IMR-90 (cell line): ENCODE measurements around the gene IQSEC1. TPM values are rescaled to one million over a fixed set of nuclear protein-coding genes. Genes with fewer than 3 reads are reported as not detected.

Experiments used
- ATAC-seq: fragments of 200-7000 bp; cut with Tn5 transposase; 2 replicates; pipeline ENCODE4 v1.9.1; 2020; ENCODE audit warnings: low read depth, mild to moderate bottlenecking, moderate library complexity
- BruUV-seq: library from RNA; stranded (reverse); fragments of 400-500 nt; replicated peaks from 2 replicates; lab custom pipeline; 2021; lab: Mats Ljungman, UMichigan
- CTCF ChIA-PET: fragments of 300-600 bp; formaldehyde crosslinking; extraction: SDS; loops from one replicate; lab custom pipeline; 2021; ENCODE audit warnings: antibody characterized with exemption; lab: Yijun Ruan, JAX
- POLR2A ChIA-PET: fragments of 300-600 bp; sonication (Branson Sonifier 250); formaldehyde crosslinking; loops from one replicate; lab custom pipeline; 2022; ENCODE audit warnings: antibody characterized with exemption; ENCODE audit not compliant: unreplicated experiment; lab: Charles Lee
- DNase-seq: peaks from one replicate; pipeline ENCODE4 v3.0.0; 2013
- H2AFZ ChIP-seq: replicated peaks from 2 replicates; pipeline ENCODE3; 2013; ENCODE audit warnings: low read length, mild to moderate bottlenecking; ENCODE audit not compliant: poor library complexity
- H2AK5ac ChIP-seq: 2 replicates; pipeline ENCODE4 v1.6.1; 2013; ENCODE audit warnings: low read depth, low read length, inconsistent platforms
- H2AK9ac ChIP-seq: replicated peaks from 2 replicates; pipeline ENCODE3; 2013; ENCODE audit warnings: mild to moderate bottlenecking, low read depth, low read length, moderate library complexity; ENCODE audit not compliant: poor library complexity
- H2BK120ac ChIP-seq: 2 replicates; pipeline ENCODE4 v1.6.1; 2013; ENCODE audit warnings: low read depth, low read length, inconsistent platforms
- H2BK15ac ChIP-seq: 3 replicates; pipeline ENCODE4 v1.6.1; 2013; ENCODE audit warnings: low read depth, low read length, inconsistent platforms
- H2BK20ac ChIP-seq: 2 replicates; pipeline ENCODE4 v1.6.1; 2013; ENCODE audit warnings: low read depth, mild to moderate bottlenecking, inconsistent platforms, low read length, moderate library complexity
- H2BK5ac ChIP-seq: 2 replicates; pipeline ENCODE4 v1.6.1; 2013; ENCODE audit warnings: mild to moderate bottlenecking, low read depth, low read length, inconsistent platforms; ENCODE audit not compliant: poor library complexity, severe bottlenecking
- H3K14ac ChIP-seq: replicated peaks from 2 replicates; pipeline ENCODE4 v1.6.1; 2013; ENCODE audit warnings: low read depth, low read length, inconsistent platforms
- H3K18ac ChIP-seq: 2 replicates; pipeline ENCODE4 v1.6.1; 2013; ENCODE audit warnings: low read depth, low read length, control low read depth
- H3K23ac ChIP-seq: 2 replicates; pipeline ENCODE4 v1.6.1; 2013; ENCODE audit warnings: low read depth, low read length, inconsistent platforms
- H3K27ac ChIP-seq: 2 replicates; pipeline ENCODE4 v1.5.1; 2013; ENCODE audit warnings: mild to moderate bottlenecking, control low read depth, low read length; ENCODE audit not compliant: insufficient read depth
- H3K27me3 ChIP-seq: 2 replicates; pipeline ENCODE4 v1.6.1; 2013; ENCODE audit warnings: low read length; ENCODE audit not compliant: control insufficient read depth, insufficient read depth
- H3K36me3 ChIP-seq: 2 replicates; pipeline ENCODE4 v1.6.1; 2013; ENCODE audit warnings: low read length, mixed read lengths; ENCODE audit not compliant: control insufficient read depth, insufficient read depth
- H3K4ac ChIP-seq: 2 replicates; pipeline ENCODE4 v1.6.1; 2013; ENCODE audit warnings: low read depth, low read length, inconsistent platforms
- H3K4me1 ChIP-seq: 2 replicates; pipeline ENCODE4 v1.6.1; 2013; ENCODE audit warnings: low read length, mixed read lengths; ENCODE audit not compliant: control insufficient read depth, insufficient read depth
- H3K4me2 ChIP-seq: 2 replicates; pipeline ENCODE4 v1.6.1; 2013; ENCODE audit warnings: low read depth, mild to moderate bottlenecking, control low read depth, low read length, moderate library complexity
- H3K4me3 ChIP-seq: 2 replicates; pipeline ENCODE4 v1.5.1; 2013; ENCODE audit warnings: low read depth, mild to moderate bottlenecking, control low read depth, low read length, moderate library complexity; ENCODE audit not compliant: insufficient read depth
- H3K56ac ChIP-seq: 2 replicates; pipeline ENCODE4 v1.6.1; 2013; ENCODE audit warnings: low read length, inconsistent platforms; ENCODE audit not compliant: insufficient read depth; ENCODE audit errors: extremely low read depth
- H3K79me1 ChIP-seq, 2 experiments: 2 replicates each; pipeline ENCODE4 v1.6.1; 2013; ENCODE audit warnings: low read length in 2 of 2, inconsistent platforms in 1 of 2, low read depth in 1 of 2
- H3K9ac ChIP-seq: 2 replicates; pipeline ENCODE4 v1.6.1; 2013; ENCODE audit warnings: low read depth, low read length, control low read depth
- H3K9me1 ChIP-seq: 2 replicates; pipeline ENCODE4 v1.6.1; 2013; ENCODE audit warnings: low read length, inconsistent platforms; ENCODE audit not compliant: insufficient read depth
- H3K9me3 ChIP-seq: 2 replicates; pipeline ENCODE4 v1.6.1; 2013; ENCODE audit warnings: low read length; ENCODE audit not compliant: control insufficient read depth, insufficient read depth
- H4K20me1 ChIP-seq: 2 replicates; pipeline ENCODE4 v1.6.1; 2013; ENCODE audit warnings: low read length, inconsistent platforms; ENCODE audit not compliant: insufficient read depth
- H4K5ac ChIP-seq: 2 replicates; pipeline ENCODE4 v1.6.1; 2013; ENCODE audit warnings: mild to moderate bottlenecking, low read depth, low read length, control low read depth
- H4K8ac ChIP-seq, 2 experiments: 2 replicates each; pipeline ENCODE4 v1.6.1; 2013; ENCODE audit warnings: low read depth in 2 of 2, low read length in 2 of 2, control low read depth in 1 of 2, inconsistent platforms in 1 of 2
- H4K91ac ChIP-seq: 2 replicates; pipeline ENCODE4 v1.6.1; 2013; ENCODE audit warnings: low read depth, low read length, inconsistent platforms; ENCODE audit not compliant: insufficient read depth
- BHLHE40 ChIP-seq: fragments of 150-350 bp; IDR thresholded peaks from 2 replicates; pipeline ENCODE4 v1.6.1; 2016; ENCODE audit warnings: mild to moderate bottlenecking, low read depth, low read length
- CEBPB ChIP-seq: IDR thresholded peaks from 2 replicates; pipeline ENCODE4 v1.6.1; 2012; ENCODE audit warnings: low read depth, low read length, improper control_type of control experiment
- CHD1 ChIP-seq: IDR thresholded peaks from 2 replicates; pipeline ENCODE4 v1.6.1; 2012; ENCODE audit warnings: low read depth, low read length, improper control_type of control experiment
- ELK1 ChIP-seq: fragments of 150-350 bp; IDR thresholded peaks from 2 replicates; pipeline ENCODE4 v1.6.1; 2016; ENCODE audit warnings: low read depth, mild to moderate bottlenecking, low read length, moderate library complexity, borderline replicate concordance
- FOS ChIP-seq: fragments of 150-350 bp; IDR thresholded peaks from 2 replicates; pipeline ENCODE4 v1.6.1; 2016; ENCODE audit warnings: low read depth, low read length
- MAFK ChIP-seq: IDR thresholded peaks from 2 replicates; pipeline ENCODE4 v1.6.1; 2012; ENCODE audit warnings: low read depth, low read length, improper control_type of control experiment
- MAZ ChIP-seq: IDR thresholded peaks from 2 replicates; pipeline ENCODE4 v1.6.1; 2012; ENCODE audit warnings: low read depth, mild to moderate bottlenecking, low read length, improper control_type of control experiment, moderate library complexity, borderline replicate concordance
- MXI1 ChIP-seq: IDR thresholded peaks from 2 replicates; pipeline ENCODE4 v1.6.1; 2012; ENCODE audit warnings: low read depth, mild to moderate bottlenecking, low read length, moderate library complexity, borderline replicate concordance
- NFE2L2 ChIP-seq: fragments of 150-350 bp; IDR thresholded peaks from 2 replicates; pipeline ENCODE4 v1.6.1; 2016; ENCODE audit warnings: low read depth, mild to moderate bottlenecking, low read length
- POLR2A ChIP-seq: IDR thresholded peaks from 2 replicates; pipeline ENCODE4 v1.6.1; 2012; ENCODE audit warnings: mild to moderate bottlenecking, low read depth, low read length
- RAD21 ChIP-seq: IDR thresholded peaks from 2 replicates; pipeline ENCODE4 v1.6.1; 2012; ENCODE audit warnings: low read length, improper control_type of control experiment
- RCOR1 ChIP-seq: IDR thresholded peaks from 2 replicates; pipeline ENCODE4 v1.6.1; 2012; ENCODE audit warnings: mild to moderate bottlenecking, low read length, improper control_type of control experiment; ENCODE audit not compliant: insufficient replicate concordance
- RFX5 ChIP-seq: IDR thresholded peaks from 2 replicates; pipeline ENCODE4 v1.8.0; 2012; ENCODE audit warnings: low read depth, mild to moderate bottlenecking, low read length, moderate library complexity
- SMC3 ChIP-seq: fragments of 150-350 bp; IDR thresholded peaks from 2 replicates; pipeline ENCODE4 v1.6.1; 2016; ENCODE audit warnings: low read depth, mild to moderate bottlenecking, antibody characterized with exemption, low read length, moderate library complexity
- WGBS, 2 experiments: methylation state at CpG; one replicate each; pipeline versions ENCODE4 v1.1.5 to v1.1.7; 2013; ENCODE audit warnings: missing lambda C conversion rate in 2 of 2; ENCODE audit not compliant: insufficient read length in 1 of 2; ENCODE audit errors: extremely low coverage in 2 of 2; 5-methylcytosine and 5-hydroxymethylcytosine counted together
- dilution Hi-C: fragments of 300-500 bp; cut with HindIII; formaldehyde crosslinking; loops from one replicate; pipeline ENCODE4 v1.14.3; 2018; ENCODE audit warnings: low sequenced_read_pairs; ENCODE audit not compliant: unreplicated experiment
- in situ Hi-C: fragments of 300-500 bp; cut with MboI; formaldehyde crosslinking; loops from 3 replicates; pipeline ENCODE4 v1.14.3; 2019; ENCODE audit warnings: low sequenced_read_pairs, inconsistent platforms, mixed read lengths
- intact Hi-C: fragments of 100-400 bp; cut with micrococcal nuclease; formaldehyde crosslinking; loops from 2 replicates; pipeline ENCODE4 v1.10.0; 2022
- polyA plus RNA-seq, 3 experiments: library from polyadenylated mRNA; depleted of rRNA; stranded (reverse); fragments of >200 nt; gene quantifications; 2 replicates each; pipeline ENCODE4 v1.2.3, GENCODE V29; 2012; ENCODE audit warnings: low replicate concordance in 1 of 3
- total RNA-seq: library from RNA; depleted of rRNA; stranded (reverse); fragments of >200 nt; gene quantifications from 2 replicates; pipeline ENCODE4 v1.2.3, GENCODE V29; 2012
- TF ChIP-seq, protein P1 (sequence below): conservative IDR thresholded peaks from 2 replicates; pipeline ENCODE4 v1.5.1; 2012; ENCODE audit warnings: mild to moderate bottlenecking, low read depth, low read length, improper control_type of control experiment
- TF ChIP-seq, protein P2 (sequence below): fragments of 150-350 bp; IDR thresholded peaks from 2 replicates; pipeline ENCODE4 v1.6.1; 2017; ENCODE audit warnings: mild to moderate bottlenecking, antibody characterized with exemption, low read length, low read depth

The IQSEC1 gene
- total and polyA plus RNA-seq, 2 of the 4 experiments (the other 2 are of a cell fraction): 5.9 to 11.9 TPM

- H2BK120ac ChIP-seq: no peak overlapping the region
- H3K9me1 ChIP-seq: no peaks in the 10 kb centered on the region
- H3K36me3 ChIP-seq: no peaks in the 10 kb centered on the region
- no TSS peak for BruUV-seq
- no peaks in the 10 kb centered on the region for H3K9me3 ChIP-seq
- H3K27ac ChIP-seq: no peak overlapping the region
- no peak overlapping the region for H2BK15ac ChIP-seq
- no peak overlapping the region for H2AK5ac ChIP-seq
- dilution Hi-C loops: no loop called here
- H3K14ac ChIP-seq: no peak overlapping the region
- in situ Hi-C loops: no loop called here
- no peak for ATAC-seq
- H3K27me3 ChIP-seq: peaks cover 56% of the 10 kb centered on the region
- WGBS, 2 experiments: 60% methylated on average over 4 of the region's 5 CpGs; no CpG with 5 or more reads in 1 of the 2 experiments
- no peak overlapping the region for H3K4me2 ChIP-seq
- POLR2A ChIA-PET: no interaction called here
- H2AK9ac ChIP-seq: no peak overlapping the region
- no peak for DNase-seq
- H3K79me1 ChIP-seq: no peaks in the 10 kb centered on the region
- H3K4me3 ChIP-seq: no peak overlapping the region
- CTCF ChIA-PET: interaction anchor here (0.6 kb wide), 1 partner anchor 170 kb away, joined by 12 read pairs; no protein-coding TSS in a partner anchor
- no peak overlapping the region for H2AFZ ChIP-seq
- peaks cover 4% of the 10 kb centered on the region; the same call in 1 of the 2 replicates for H3K4me1 ChIP-seq
- H4K20me1 ChIP-seq: 0 out of 2 replicates have a peak, but pooled peaks cover 3% of the 10 kb centered on the region
- H2BK5ac ChIP-seq: no peak overlapping the region
- no peak overlapping the region for H4K5ac ChIP-seq
- no peak overlapping the region for H3K56ac ChIP-seq
- intact Hi-C loops: no loop called here
- no peak overlapping the region for H3K4ac ChIP-seq
- TF ChIP-seq POLR2A: no peak
- no peak for TF ChIP-seq RCOR1
- no peak for TF ChIP-seq FOS
- no peak for TF ChIP-seq MAZ
- TF ChIP-seq, protein P1, sequence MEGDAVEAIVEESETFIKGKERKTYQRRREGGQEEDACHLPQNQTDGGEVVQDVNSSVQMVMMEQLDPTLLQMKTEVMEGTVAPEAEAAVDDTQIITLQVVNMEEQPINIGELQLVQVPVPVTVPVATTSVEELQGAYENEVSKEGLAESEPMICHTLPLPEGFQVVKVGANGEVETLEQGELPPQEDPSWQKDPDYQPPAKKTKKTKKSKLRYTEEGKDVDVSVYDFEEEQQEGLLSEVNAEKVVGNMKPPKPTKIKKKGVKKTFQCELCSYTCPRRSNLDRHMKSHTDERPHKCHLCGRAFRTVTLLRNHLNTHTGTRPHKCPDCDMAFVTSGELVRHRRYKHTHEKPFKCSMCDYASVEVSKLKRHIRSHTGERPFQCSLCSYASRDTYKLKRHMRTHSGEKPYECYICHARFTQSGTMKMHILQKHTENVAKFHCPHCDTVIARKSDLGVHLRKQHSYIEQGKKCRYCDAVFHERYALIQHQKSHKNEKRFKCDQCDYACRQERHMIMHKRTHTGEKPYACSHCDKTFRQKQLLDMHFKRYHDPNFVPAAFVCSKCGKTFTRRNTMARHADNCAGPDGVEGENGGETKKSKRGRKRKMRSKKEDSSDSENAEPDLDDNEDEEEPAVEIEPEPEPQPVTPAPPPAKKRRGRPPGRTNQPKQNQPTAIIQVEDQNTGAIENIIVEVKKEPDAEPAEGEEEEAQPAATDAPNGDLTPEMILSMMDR: no peak
- no peak for TF ChIP-seq BHLHE40
- no peak for TF ChIP-seq CHD1
- TF ChIP-seq RAD21: no peak
- no peak for TF ChIP-seq ELK1
- TF ChIP-seq SMC3: no peak
- TF ChIP-seq MXI1: no peak
- TF ChIP-seq MAFK: no peak
- TF ChIP-seq CEBPB: no peak
- TF ChIP-seq, protein P2, sequence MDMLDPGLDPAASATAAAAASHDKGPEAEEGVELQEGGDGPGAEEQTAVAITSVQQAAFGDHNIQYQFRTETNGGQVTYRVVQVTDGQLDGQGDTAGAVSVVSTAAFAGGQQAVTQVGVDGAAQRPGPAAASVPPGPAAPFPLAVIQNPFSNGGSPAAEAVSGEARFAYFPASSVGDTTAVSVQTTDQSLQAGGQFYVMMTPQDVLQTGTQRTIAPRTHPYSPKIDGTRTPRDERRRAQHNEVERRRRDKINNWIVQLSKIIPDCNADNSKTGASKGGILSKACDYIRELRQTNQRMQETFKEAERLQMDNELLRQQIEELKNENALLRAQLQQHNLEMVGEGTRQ: no peak
- no peak for TF ChIP-seq RFX5
- TF ChIP-seq NFE2L2: no peak
- H2BK20ac ChIP-seq: no peak overlapping the region
- no peak overlapping the region for H3K18ac ChIP-seq
- H3K9ac ChIP-seq: no peak overlapping the region
- no peak overlapping the region for H4K8ac ChIP-seq
- no peak overlapping the region for H3K23ac ChIP-seq
- H4K91ac ChIP-seq: no peak overlapping the region
Observed at GRCh38 chr3:12856626-12857025, 216.6 kb downstream of the IQSEC1 start.
